OCI-LY3 (cell line): Measurements from ENCODE around the gene LAYN.

Experiments used
- H2AFZ ChIP-seq: fragments of 200-600, 300-600 bp; shearing (Covaris generic); 2 replicates; pipeline ENCODE4 v1.6.0; 2014; ENCODE audit warnings: antibody characterized with exemption, low read depth, low read length
- H3K27ac ChIP-seq: fragments of 200-600, 300-600 bp; sonication (generic); 2 replicates; pipeline ENCODE4 v1.5.1; 2014; ENCODE audit warnings: mild to moderate bottlenecking, low read length, moderate library complexity, mixed read lengths
- H3K27me3 ChIP-seq: fragments of 200-600, 300-600 bp; sonication (generic); 2 replicates; pipeline ENCODE4 v1.6.1; 2014; ENCODE audit warnings: low read depth, low read length, mixed read lengths
- H3K36me3 ChIP-seq: fragments of 200-600, 300-600 bp; sonication (generic); replicated peaks from 2 replicates; pipeline ENCODE3; 2014; ENCODE audit warnings: low read depth, low read length, mixed read lengths
- H3K4me1 ChIP-seq: fragments of 300-600, 200-600 bp; sonication (generic); 2 replicates; pipeline ENCODE4 v1.6.1; 2014; ENCODE audit warnings: low read length, mixed read lengths
- H3K4me2 ChIP-seq: fragments of 200-600, 300-600 bp; sonication (generic); 2 replicates; pipeline ENCODE4 v1.6.1; 2014; ENCODE audit warnings: low read length, mixed read lengths
- H3K4me3 ChIP-seq: fragments of 300-600, 200-600 bp; sonication (generic); 2 replicates; pipeline ENCODE4 v1.5.1; 2014; ENCODE audit warnings: antibody characterized with exemption, mild to moderate bottlenecking, low read length, moderate library complexity
- H3K79me2 ChIP-seq: fragments of 300-600, 200-600 bp; shearing (Covaris generic); 2 replicates; pipeline ENCODE4 v1.6.1; 2014; ENCODE audit warnings: mild to moderate bottlenecking, low read length, mixed read lengths
- H3K9ac ChIP-seq: fragments of 300-600, 200-600 bp; shearing (Covaris generic); 2 replicates; pipeline ENCODE4 v1.6.0; 2014; ENCODE audit warnings: mild to moderate bottlenecking, low read length, moderate library complexity
- H3K9me3 ChIP-seq: fragments of 200-600, 300-600 bp; shearing (Covaris generic); 2 replicates; pipeline ENCODE4 v1.6.1; 2014; ENCODE audit warnings: low read length, mixed read lengths; ENCODE audit not compliant: insufficient read depth
- H4K20me1 ChIP-seq: fragments of 200-600, 300-600 bp; sonication (generic); 2 replicates; pipeline ENCODE4 v1.6.1; 2016; ENCODE audit warnings: low read length, mixed read lengths; ENCODE audit not compliant: insufficient read depth
- CTCF ChIP-seq: fragments of 200-600, 300-600 bp; sonication (generic); IDR thresholded peaks from 2 replicates; pipeline ENCODE4 v1.5.1; 2014; ENCODE audit warnings: antibody characterized with exemption, low read length, low read depth
- EZH2phosphoT487 ChIP-seq: fragments of 200-600 bp; shearing (Covaris generic); IDR thresholded peaks from 2 replicates; pipeline ENCODE4 v1.6.1; 2018; ENCODE audit warnings: antibody characterized with exemption, mixed run types, low read depth

LAYN gene

GRCh38 chr11:111591187-111591960, 50.9 kb downstream of the LAYN start:
- Histone ChIP-seq H2AFZ (no peak overlapping the region), H3K36me3 (no peaks in the 10 kb centered on the region), H4K20me1 (no peaks in the 10 kb centered on the region), H3K9me3 (no peaks in the 10 kb centered on the region), H3K4me1 (peaks cover 13% of the 10 kb centered on the region), H3K9ac (no peak overlapping the region), H3K4me2 (no peak overlapping the region), H3K79me2 (no peaks in the 10 kb centered on the region), H3K27ac (no peak overlapping the region), H3K27me3 (0 out of 2 replicates have a peak, but pooled peaks cover 8% of the 10 kb centered on the region), H3K4me3 (no peak overlapping the region)
- no peak for TF ChIP-seq EZH2phosphoT487
- no peak for TF ChIP-seq CTCF

- Histone ChIP-seq H3K4me3 (no peak overlapping the region), H3K4me2 (no peak overlapping the region), H3K27ac (no peak overlapping the region), H4K20me1 (no peaks in the 10 kb centered on the region), H3K27me3 (0 out of 2 replicates have a peak, but pooled peaks cover 8% of the 10 kb centered on the region), H3K79me2 (no peaks in the 10 kb centered on the region), H3K36me3 (no peaks in the 10 kb centered on the region), H3K4me1 (peaks cover 17% of the 10 kb centered on the region), H3K9me3 (no peaks in the 10 kb centered on the region), H2AFZ (no peak overlapping the region), H3K9ac (no peak overlapping the region)
- TF ChIP-seq EZH2phosphoT487 (no peak), CTCF (no peak)
Measured at GRCh38 chr11:111592491-111592890, 52.0 kb downstream of the LAYN start.

GRCh38 chr11:111596319-111596718, 55.8 kb downstream of the LAYN start:
- TF ChIP-seq CTCF: no peak
- no peak for TF ChIP-seq EZH2phosphoT487
- Histone ChIP-seq H3K4me1 (peaks cover 27% of the 10 kb centered on the region), H3K4me2 (no peak overlapping the region), H3K27ac (no peak overlapping the region), H2AFZ (no peak overlapping the region), H3K4me3 (no peak overlapping the region), H3K27me3 (0 out of 2 replicates have a peak, but pooled peaks cover 5% of the 10 kb centered on the region), H3K79me2 (no peaks in the 10 kb centered on the region), H3K9me3 (no peaks in the 10 kb centered on the region), H3K36me3 (no peaks in the 10 kb centered on the region), H3K9ac (no peak overlapping the region), H4K20me1 (no peaks in the 10 kb centered on the region)

GRCh38 chr11:111598148-111598547, 57.6 kb downstream of the LAYN start:
- TF ChIP-seq CTCF (no peak), EZH2phosphoT487 (no peak)
- no peak overlapping the region; the same call in 1 of the 2 replicates for H3K4me3 ChIP-seq
- peaks cover under 1% of the 10 kb centered on the region; the same call in 1 of the 2 replicates for H4K20me1 ChIP-seq
- H3K36me3 ChIP-seq: no peaks in the 10 kb centered on the region
- H3K27ac ChIP-seq: no peak overlapping the region
- H3K27me3 ChIP-seq: 0 out of 2 replicates have a peak, but pooled peaks cover 5% of the 10 kb centered on the region
- H3K9me3 ChIP-seq: no peaks in the 10 kb centered on the region
- H3K4me2 ChIP-seq: peak overlapping the region; percentile 78
- H3K9ac ChIP-seq: 0 out of 2 replicates have a peak overlapping the region, but pooled peaks have one; percentile 40
- peaks cover 7% of the 10 kb centered on the region for H3K79me2 ChIP-seq
- peaks cover 30% of the 10 kb centered on the region for H3K4me1 ChIP-seq
- H2AFZ ChIP-seq: peak overlapping the region; percentile 96; the same call in 1 of the 2 replicates
